Activated naive CD4-positive, alpha-beta T cell treated with anti-CD3 and anti-CD28 coated beads, Interleukin-2, amount 10 ng/mL, durations not matched to agents 5 hours and 36 hours (primary cell): Measurements from ENCODE around the gene JPH3. TPM values are rescaled to one million over a fixed set of nuclear protein-coding genes. Genes with fewer than 3 reads are reported as not detected.

Experiments
- total RNA-seq, 2 experiments: library from RNA; stranded (reverse); gene quantifications; one replicate each; pipeline ENCODE4 v1.2.3, GENCODE V29; 2021

Gene JPH3
- under 1 TPM in 1 of 2 experiments, not detected in 1; 0.05 TPM for total RNA-seq

GRCh38 chr16:87602001-87602775, at the start of gene JPH3:
JPH3 (plus strand) TSS chr16:87602508; CDS start chr16:87603147, 639 bp downstream.

Other genes with a start within 250 kb of the JPH3 start
- 10 to 100 TPM; 25.6 to 29.5 TPM for gene FBXO31, start 218.7 kb upstream of the JPH3 start, total RNA-seq
- gene MAP1LC3B, start 210.2 kb upstream of the JPH3 start, total RNA-seq = 10 to 100 TPM; 59.6 to 64.5 TPM
- 10 to 100 TPM; 11.0 to 11.5 TPM for gene ZCCHC14, start 109.5 kb upstream of the JPH3 start, total RNA-seq
- 10 to 100 TPM; 78.1 to 85.4 TPM for gene KLHDC4, start 163.5 kb downstream of the JPH3 start, total RNA-seq